Measurements from ENCODE around the gene THRB.
A peak's percentile ranks its signal among the peaks of the same experiment; 100 is the strongest.

The THRB gene

GRCh38 chr3:24154013-24154695 lies 340.5 kb downstream of the THRB start:
- Histone ChIP-seq H2AFZ (ENCODE audit: low read depth, low read length) (no peak overlapping the region), H3K4me2 (ENCODE audit: low read length, poor library complexity, severe bottlenecking) (no peak overlapping the region), H3K23ac (ENCODE audit: low read length in 2 of 2) (no peak overlapping the region), H3K4me1 (ENCODE audit: control insufficient read depth, insufficient read depth, low read depth, low read length) (peaks cover 8% of the 10 kb centered on the region), H4K8ac (ENCODE audit: low read length) (no peak overlapping the region), H2BK5ac (ENCODE audit: low read depth, low read length, poor library complexity, severe bottlenecking) (no peak overlapping the region), H3K14ac (ENCODE audit: low read length in 2 of 2) (no peak overlapping the region), H2BK12ac (ENCODE audit: low read length in 2 of 2) (no peak overlapping the region), H2BK15ac (ENCODE audit: low read depth, poor library complexity, severe bottlenecking) (no peak overlapping the region), H3K9ac (ENCODE audit: low read length) (no peak overlapping the region), H3K4me3 (ENCODE audit: insufficient read depth in 1 of 2, low read depth in 1 of 2, low read length in 2 of 2) (no peak overlapping the region), H3K79me1 (replicated peaks; ENCODE audit: low read length, poor library complexity, severe bottlenecking) (no peaks in the 10 kb centered on the region), H3K4ac (ENCODE audit: low read depth in 1 of 2, low read length in 2 of 2) (no peak overlapping the region), H3K9me3 (ENCODE audit: control insufficient read depth, low read length) (no peaks in the 10 kb centered on the region), H4K91ac (ENCODE audit: low read length) (no peak overlapping the region), H3K18ac (ENCODE audit: low read depth in 1 of 2, low read length in 2 of 2) (no peak overlapping the region), H3K27ac (ENCODE audit: low read length, poor library complexity, severe bottlenecking) (no peak overlapping the region), H3K27me3 (ENCODE audit: control insufficient read depth in 1 of 2, insufficient read depth in 1 of 2, low read length in 2 of 2) (no peaks in the 10 kb centered on the region), H2BK120ac (ENCODE audit: low read depth, low read length) (no peak overlapping the region), H2AK5ac (ENCODE audit: low read length, severe bottlenecking) (no peak overlapping the region), H3K36me3 (ENCODE audit: control insufficient read depth in 1 of 2, insufficient read depth in 2 of 2, low read depth in 1 of 2, low read length in 2 of 2) (no peaks in the 10 kb centered on the region)
- no CpG with 5 or more reads among the region's 2 CpGs for WGBS
- DNase-seq: no peak

GRCh38 chr3:24151594-24151993 lies 343.1 kb downstream of the THRB start:
- WGBS: 50% methylated on average over 3 of the region's 3 CpGs
- no peaks in the 10 kb centered on the region for H3K79me1 ChIP-seq (replicated peaks; ENCODE audit: low read length, poor library complexity, severe bottlenecking)
- H2AFZ ChIP-seq (ENCODE audit: low read depth, low read length): no peak overlapping the region
- no peak overlapping the region for H2AK5ac ChIP-seq (ENCODE audit: low read length, severe bottlenecking)
- no peak overlapping the region for H3K9ac ChIP-seq (ENCODE audit: low read length)
- H3K23ac ChIP-seq (ENCODE audit: low read length in 2 of 2): no peak overlapping the region
- no peaks in the 10 kb centered on the region for H3K9me3 ChIP-seq (ENCODE audit: control insufficient read depth, low read length)
- H2BK5ac ChIP-seq (ENCODE audit: low read depth, low read length, poor library complexity, severe bottlenecking): no peak overlapping the region
- H3K36me3 ChIP-seq (ENCODE audit: control insufficient read depth in 1 of 2, insufficient read depth in 2 of 2, low read depth in 1 of 2, low read length in 2 of 2): no peaks in the 10 kb centered on the region
- no peak overlapping the region for H3K14ac ChIP-seq (ENCODE audit: low read length in 2 of 2)
- H2BK15ac ChIP-seq (ENCODE audit: low read depth, poor library complexity, severe bottlenecking): no peak overlapping the region
- H4K91ac ChIP-seq (ENCODE audit: low read length): no peak overlapping the region
- H3K27ac ChIP-seq (ENCODE audit: low read length, poor library complexity, severe bottlenecking): no peak overlapping the region
- no peak overlapping the region for H3K18ac ChIP-seq (ENCODE audit: low read depth in 1 of 2, low read length in 2 of 2)
- peaks cover 1% of the 10 kb centered on the region for H3K4me1 ChIP-seq (ENCODE audit: control insufficient read depth, insufficient read depth, low read depth, low read length)
- H3K4me3 ChIP-seq (ENCODE audit: insufficient read depth in 1 of 2, low read depth in 1 of 2, low read length in 2 of 2): no peak overlapping the region
- H3K4ac ChIP-seq (ENCODE audit: low read depth in 1 of 2, low read length in 2 of 2): no peak overlapping the region
- H2BK12ac ChIP-seq (ENCODE audit: low read length in 2 of 2): no peak overlapping the region
- H2BK120ac ChIP-seq (ENCODE audit: low read depth, low read length): no peak overlapping the region
- H4K8ac ChIP-seq (ENCODE audit: low read length): no peak overlapping the region
- no peaks in the 10 kb centered on the region for H3K27me3 ChIP-seq (ENCODE audit: control insufficient read depth in 1 of 2, insufficient read depth in 1 of 2, low read length in 2 of 2)
- no peak overlapping the region for H3K4me2 ChIP-seq (ENCODE audit: low read length, poor library complexity, severe bottlenecking)
- DNase-seq: no peak

- H2BK5ac ChIP-seq (ENCODE audit: low read depth, low read length, poor library complexity, severe bottlenecking): no peak overlapping the region
- H3K23ac ChIP-seq (ENCODE audit: low read length in 2 of 2): no peak overlapping the region
- H2AFZ ChIP-seq (ENCODE audit: low read depth, low read length): no peak overlapping the region
- WGBS: 54% methylated on average over 2 of the region's 2 CpGs
- H3K79me1 ChIP-seq (replicated peaks; ENCODE audit: low read length, poor library complexity, severe bottlenecking): no peaks in the 10 kb centered on the region
- no peak overlapping the region for H2BK120ac ChIP-seq (ENCODE audit: low read depth, low read length)
- H2BK12ac ChIP-seq (ENCODE audit: low read length in 2 of 2): no peak overlapping the region
- H3K27ac ChIP-seq (ENCODE audit: low read length, poor library complexity, severe bottlenecking): no peak overlapping the region
- H3K36me3 ChIP-seq (ENCODE audit: control insufficient read depth in 1 of 2, insufficient read depth in 2 of 2, low read depth in 1 of 2, low read length in 2 of 2): no peaks in the 10 kb centered on the region
- H3K14ac ChIP-seq (ENCODE audit: low read length in 2 of 2): no peak overlapping the region
- no peak overlapping the region for H2BK15ac ChIP-seq (ENCODE audit: low read depth, poor library complexity, severe bottlenecking)
- H3K18ac ChIP-seq (ENCODE audit: low read depth in 1 of 2, low read length in 2 of 2): peak overlapping the region in 1 of 2 experiments; percentile 77
- no peak overlapping the region for H3K4ac ChIP-seq (ENCODE audit: low read depth in 1 of 2, low read length in 2 of 2)
- H3K4me3 ChIP-seq (ENCODE audit: insufficient read depth in 1 of 2, low read depth in 1 of 2, low read length in 2 of 2): no peak overlapping the region
- H2AK5ac ChIP-seq (ENCODE audit: low read length, severe bottlenecking): no peak overlapping the region
- no peak overlapping the region for H4K91ac ChIP-seq (ENCODE audit: low read length)
- H3K4me2 ChIP-seq (ENCODE audit: low read length, poor library complexity, severe bottlenecking): no peak overlapping the region
- no peak overlapping the region for H4K8ac ChIP-seq (ENCODE audit: low read length)
- H3K9ac ChIP-seq (ENCODE audit: low read length): no peak overlapping the region
- H3K27me3 ChIP-seq (ENCODE audit: control insufficient read depth in 1 of 2, insufficient read depth in 1 of 2, low read length in 2 of 2): no peaks in the 10 kb centered on the region
- no peak for DNase-seq
- H3K9me3 ChIP-seq (ENCODE audit: control insufficient read depth, low read length): no peaks in the 10 kb centered on the region
- H3K4me1 ChIP-seq (ENCODE audit: control insufficient read depth, insufficient read depth, low read depth, low read length): peaks cover 2% of the 10 kb centered on the region
Measured at GRCh38 chr3:24149032-24149431, 345.6 kb downstream of the THRB start.

GRCh38 chr3:24145981-24146822 lies 348.4 kb downstream of the THRB start:
- peak overlapping the region; percentile 95 for H4K8ac ChIP-seq (ENCODE audit: low read length)
- peaks cover 3 to 11% of the 10 kb centered on the region in 2 experiments for H3K36me3 ChIP-seq (ENCODE audit: control insufficient read depth in 1 of 2, insufficient read depth in 2 of 2, low read depth in 1 of 2, low read length in 2 of 2)
- H3K9ac ChIP-seq (ENCODE audit: low read length): peak overlapping the region; percentile 87
- no peaks in the 10 kb centered on the region for H3K27me3 ChIP-seq (ENCODE audit: control insufficient read depth in 1 of 2, insufficient read depth in 1 of 2, low read length in 2 of 2)
- H2AFZ ChIP-seq (ENCODE audit: low read depth, low read length): no peak overlapping the region
- H2AK5ac ChIP-seq (ENCODE audit: low read length, severe bottlenecking): peak overlapping the region; percentile 98
- under 1% methylated on average over 7 of the region's 11 CpGs for WGBS
- H3K79me1 ChIP-seq (replicated peaks; ENCODE audit: low read length, poor library complexity, severe bottlenecking): peaks cover 4% of the 10 kb centered on the region
- H3K14ac ChIP-seq (ENCODE audit: low read length in 2 of 2): peak overlapping the region in 1 of 2 experiments; percentile 74
- peak overlapping the region; percentile 91 to 99 for H2BK12ac ChIP-seq (ENCODE audit: low read length in 2 of 2)
- H4K91ac ChIP-seq (ENCODE audit: low read length): peak overlapping the region; percentile 94
- no peaks in the 10 kb centered on the region for H3K9me3 ChIP-seq (ENCODE audit: control insufficient read depth, low read length)
- H3K23ac ChIP-seq (ENCODE audit: low read length in 2 of 2): peak overlapping the region in 1 of 2 experiments; percentile 93
- H2BK5ac ChIP-seq (ENCODE audit: low read depth, low read length, poor library complexity, severe bottlenecking): peak overlapping the region; percentile 99
- H3K27ac ChIP-seq (ENCODE audit: low read length, poor library complexity, severe bottlenecking): peak overlapping the region; percentile 98
- H3K4me1 ChIP-seq (ENCODE audit: control insufficient read depth, insufficient read depth, low read depth, low read length): peaks cover 2% of the 10 kb centered on the region
- H3K4ac ChIP-seq (ENCODE audit: low read depth in 1 of 2, low read length in 2 of 2): peak overlapping the region; percentile 67 to 89
- H3K4me3 ChIP-seq (ENCODE audit: insufficient read depth in 1 of 2, low read depth in 1 of 2, low read length in 2 of 2): peak overlapping the region in 1 of 2 experiments; percentile 9
- H3K4me2 ChIP-seq (ENCODE audit: low read length, poor library complexity, severe bottlenecking): peak overlapping the region; percentile 41
- H2BK15ac ChIP-seq (ENCODE audit: low read depth, poor library complexity, severe bottlenecking): peak overlapping the region; percentile 60
- no peak overlapping the region for H2BK120ac ChIP-seq (ENCODE audit: low read depth, low read length)
- peak overlapping the region; percentile 88 to 96 for H3K18ac ChIP-seq (ENCODE audit: low read depth in 1 of 2, low read length in 2 of 2)
- DNase-seq: peak; percentile 95
